HepG2 (cell line): ENCODE measurements around the gene GSDMA. TPM values are rescaled to one million over a fixed set of nuclear protein-coding genes. Genes with fewer than 3 reads are reported as not detected.

ENCODE experiments used
- ATAD3A ChIP-seq: sonication (generic); formaldehyde crosslinking; IDR thresholded peaks from 2 replicates; pipeline ENCODE4 v1.4.0; 2020; ENCODE audit warnings: missing genetic modification reagents
- CBFB ChIP-seq: sonication (generic); formaldehyde crosslinking; IDR thresholded peaks from 2 replicates; pipeline ENCODE4 v1.4.0; 2020; ENCODE audit warnings: missing genetic modification reagents
- ERF ChIP-seq: IDR thresholded peaks from 2 replicates; pipeline ENCODE4 v1.6.1; 2018; ENCODE audit warnings: missing biosample characterization, missing genetic modification reagents
- HNRNPL ChIP-seq: fragments of 200-400 bp; formaldehyde crosslinking; IDR thresholded peaks from 2 replicates; pipeline ENCODE4 v1.6.1; 2017; ENCODE audit warnings: mild to moderate bottlenecking, low read depth, low read length
- SKI ChIP-seq: fragments of 450-650 bp; IDR thresholded peaks from one replicate; pipeline ENCODE4 v1.6.1; 2018; ENCODE audit warnings: mild to moderate bottlenecking; ENCODE audit not compliant: partially characterized antibody
- SMAD1 ChIP-seq: sonication (generic); formaldehyde crosslinking; IDR thresholded peaks from 2 replicates; pipeline ENCODE4 v1.4.0; 2020; ENCODE audit warnings: missing genetic modification reagents, low read depth, mild to moderate bottlenecking, borderline replicate concordance
- SMAD3 ChIP-seq: sonication (generic); formaldehyde crosslinking; IDR thresholded peaks from 2 replicates; pipeline ENCODE4 v1.4.0; 2020; ENCODE audit warnings: missing genetic modification reagents
- SP4 ChIP-seq: sonication (generic); formaldehyde crosslinking; IDR thresholded peaks from 2 replicates; pipeline ENCODE4 v1.8.1; 2023; ENCODE audit warnings: mild to moderate bottlenecking, missing genetic modification reagents
- ZNF124 ChIP-seq: sonication (generic); formaldehyde crosslinking; IDR thresholded peaks from 2 replicates; pipeline ENCODE4 v1.4.0; 2020; ENCODE audit warnings: missing genetic modification reagents
- ZNF383 ChIP-seq: sonication (generic); formaldehyde crosslinking; IDR thresholded peaks from 2 replicates; pipeline ENCODE4 v1.4.0; 2020; ENCODE audit warnings: missing genetic modification reagents, mild to moderate bottlenecking, borderline replicate concordance
- ZNF441 ChIP-seq: sonication (generic); formaldehyde crosslinking; IDR thresholded peaks from 2 replicates; pipeline ENCODE4 v1.7.0; 2021; ENCODE audit warnings: missing genetic modification reagents, borderline replicate concordance
- ZNF614 ChIP-seq: IDR thresholded peaks from 2 replicates; pipeline ENCODE4 v1.6.1; 2018; ENCODE audit warnings: missing biosample characterization, missing genetic modification reagents, inconsistent platforms, borderline replicate concordance
- ZNF709 ChIP-seq: sonication (generic); formaldehyde crosslinking; IDR thresholded peaks from 2 replicates; pipeline ENCODE4 v1.5.0; 2020; ENCODE audit warnings: mild to moderate bottlenecking, missing genetic modification reagents
- ZNF766 ChIP-seq: sonication (generic); formaldehyde crosslinking; IDR thresholded peaks from 2 replicates; pipeline ENCODE4 v1.5.0; 2020; ENCODE audit warnings: missing genetic modification reagents, borderline replicate concordance
- ZSCAN20 ChIP-seq: sonication (generic); formaldehyde crosslinking; IDR thresholded peaks from 2 replicates; pipeline ENCODE4 v1.4.0; 2020; ENCODE audit warnings: missing genetic modification reagents, mild to moderate bottlenecking, borderline replicate concordance
- polyA plus RNA-seq, 8 experiments: library from polyadenylated mRNA; depleted of rRNA in 3 of 8; stranded (reverse) in 7 of 8; unstranded in 1 of 8; fragments of >200 nt; fragmentation: Illumina TruSeq in 4 of 8; extraction: Trizol in 4 of 8; gene quantifications; 2 replicates each; pipeline versions ENCODE4 v1.2.1 to v1.2.3, GENCODE V29; 2011 to 2016; ENCODE audit warnings: low read depth in 4 of 8, missing spikeins in 1 of 8, mixed read lengths in 1 of 8; ENCODE audit not compliant: insufficient read depth in 1 of 8
- total RNA-seq, 5 experiments: library from RNA; depleted of rRNA; stranded (reverse); fragments of >200 nt; fragmentation: Illumina TruSeq; extraction: Trizol; gene quantifications; 2 replicates each; pipeline ENCODE4 v1.2.3, GENCODE V29; 2016; ENCODE audit warnings: low read depth in 1 of 5
- TF ChIP-seq, protein P1 (sequence below): IDR thresholded peaks from 2 replicates; pipeline ENCODE4 v1.6.1; 2016; ENCODE audit warnings: mild to moderate bottlenecking
- TF ChIP-seq, protein P2 (sequence below): sonication (generic); formaldehyde crosslinking; IDR thresholded peaks from 2 replicates; pipeline ENCODE4 v1.5.0; 2020; ENCODE audit warnings: mild to moderate bottlenecking, missing genetic modification reagents
- TF ChIP-seq, protein P3 (sequence below): IDR thresholded peaks from 2 replicates; pipeline ENCODE4 v1.4.0; 2020; ENCODE audit warnings: mild to moderate bottlenecking, missing genetic modification reagents
- TF ChIP-seq, protein P4 (sequence below): sonication (generic); formaldehyde crosslinking; IDR thresholded peaks from 2 replicates; pipeline ENCODE4 v1.4.0; 2020; ENCODE audit warnings: missing genetic modification reagents
- TF ChIP-seq, protein P5 (sequence below): fragments of 450-650 bp; IDR thresholded peaks from 2 replicates; pipeline ENCODE4 v1.6.1; 2016

The GSDMA gene
- total and polyA plus RNA-seq, 2 of the 13 experiments (the other 11 are each of a cell fraction or from before 2014, with no cell fraction given): not detected

DNA sequence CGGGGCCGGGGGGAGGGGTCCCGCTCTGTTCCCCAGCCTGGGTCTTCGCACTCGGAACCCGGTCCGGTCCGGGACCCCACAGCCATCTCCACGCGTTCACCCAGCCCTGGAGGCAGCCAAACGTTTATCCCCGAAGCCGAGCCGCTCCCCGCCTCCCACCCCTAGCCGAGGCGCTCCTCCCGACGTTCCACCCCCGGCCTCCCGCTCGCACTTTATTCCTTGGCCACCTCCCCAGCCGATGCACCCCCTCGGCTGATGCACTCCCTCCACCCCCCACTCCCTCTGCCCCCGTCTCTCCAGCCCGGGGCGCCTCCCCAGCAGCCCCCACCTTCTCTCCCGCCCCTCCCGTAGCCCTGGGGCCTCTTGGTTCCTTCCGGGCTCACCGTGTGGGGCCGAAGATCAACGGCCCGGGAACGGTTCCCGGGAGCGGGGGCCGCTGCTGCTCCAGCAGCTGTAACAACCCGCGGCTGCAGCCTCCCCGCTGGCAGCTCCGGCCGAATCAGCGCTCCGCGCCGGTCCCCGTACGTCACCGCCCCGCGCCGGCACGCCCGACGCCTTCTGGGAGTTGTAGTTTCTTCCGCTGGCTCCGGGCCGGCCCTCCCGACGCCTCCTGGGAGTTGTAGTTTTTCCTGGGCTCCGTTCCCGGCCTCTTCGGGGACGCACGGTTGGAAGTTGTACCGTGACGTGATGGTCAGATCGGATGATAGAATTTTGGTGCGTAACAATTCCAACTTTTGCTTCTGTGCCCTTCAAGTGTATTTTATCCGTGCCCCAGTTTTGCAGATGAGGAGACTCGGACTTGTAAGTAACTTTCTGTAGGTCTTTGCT is 35.5 kb upstream of the GSDMA start, which contains the start of the genes LRRC3C and ORMDL3 (continued):
- TF ChIP-seq ZNF709 (CRISPR knock-in tag): peak; percentile 14; the same call in 1 of the 2 replicates
- TF ChIP-seq, protein P1, sequence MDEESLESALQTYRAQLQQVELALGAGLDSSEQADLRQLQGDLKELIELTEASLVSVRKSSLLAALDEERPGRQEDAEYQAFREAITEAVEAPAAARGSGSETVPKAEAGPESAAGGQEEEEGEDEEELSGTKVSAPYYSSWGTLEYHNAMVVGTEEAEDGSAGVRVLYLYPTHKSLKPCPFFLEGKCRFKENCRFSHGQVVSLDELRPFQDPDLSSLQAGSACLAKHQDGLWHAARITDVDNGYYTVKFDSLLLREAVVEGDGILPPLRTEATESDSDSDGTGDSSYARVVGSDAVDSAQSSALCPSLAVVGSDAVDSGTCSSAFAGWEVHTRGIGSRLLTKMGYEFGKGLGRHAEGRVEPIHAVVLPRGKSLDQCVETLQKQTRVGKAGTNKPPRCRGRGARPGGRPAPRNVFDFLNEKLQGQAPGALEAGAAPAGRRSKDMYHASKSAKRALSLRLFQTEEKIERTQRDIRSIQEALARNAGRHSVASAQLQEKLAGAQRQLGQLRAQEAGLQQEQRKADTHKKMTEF (CRISPR knock-in tag): peak; percentile 85
- peak; percentile 91; the same call in 1 of the 2 replicates for TF ChIP-seq ZNF124 (CRISPR knock-in tag)
- TF ChIP-seq SKI: no peak
- no peak; the same call in 1 of the 2 replicates for TF ChIP-seq ZNF383 (CRISPR knock-in tag)
- peak; percentile 25; the same call in 1 of the 2 replicates for TF ChIP-seq SMAD1
- TF ChIP-seq, protein P2, sequence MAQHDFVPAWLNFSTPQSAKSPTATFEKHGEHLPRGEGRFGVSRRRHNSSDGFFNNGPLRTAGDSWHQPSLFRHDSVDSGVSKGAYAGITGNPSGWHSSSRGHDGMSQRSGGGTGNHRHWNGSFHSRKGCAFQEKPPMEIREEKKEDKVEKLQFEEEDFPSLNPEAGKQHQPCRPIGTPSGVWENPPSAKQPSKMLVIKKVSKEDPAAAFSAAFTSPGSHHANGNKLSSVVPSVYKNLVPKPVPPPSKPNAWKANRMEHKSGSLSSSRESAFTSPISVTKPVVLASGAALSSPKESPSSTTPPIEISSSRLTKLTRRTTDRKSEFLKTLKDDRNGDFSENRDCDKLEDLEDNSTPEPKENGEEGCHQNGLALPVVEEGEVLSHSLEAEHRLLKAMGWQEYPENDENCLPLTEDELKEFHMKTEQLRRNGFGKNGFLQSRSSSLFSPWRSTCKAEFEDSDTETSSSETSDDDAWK (CRISPR knock-in tag): no peak
- TF ChIP-seq HNRNPL: no peak
- 0 out of 2 replicates have a peak, but pooled peaks have one; percentile 75 for TF ChIP-seq ZNF614
- peak; percentile 79 for TF ChIP-seq ERF
- TF ChIP-seq ATAD3A (CRISPR knock-in tag): no peak
- peak; percentile 89 for TF ChIP-seq CBFB
- peak; percentile 62; the same call in 1 of the 2 replicates for TF ChIP-seq ZNF441
- no peak; the same call in 1 of the 2 replicates for TF ChIP-seq ZNF766 (CRISPR knock-in tag)
- TF ChIP-seq, protein P3, sequence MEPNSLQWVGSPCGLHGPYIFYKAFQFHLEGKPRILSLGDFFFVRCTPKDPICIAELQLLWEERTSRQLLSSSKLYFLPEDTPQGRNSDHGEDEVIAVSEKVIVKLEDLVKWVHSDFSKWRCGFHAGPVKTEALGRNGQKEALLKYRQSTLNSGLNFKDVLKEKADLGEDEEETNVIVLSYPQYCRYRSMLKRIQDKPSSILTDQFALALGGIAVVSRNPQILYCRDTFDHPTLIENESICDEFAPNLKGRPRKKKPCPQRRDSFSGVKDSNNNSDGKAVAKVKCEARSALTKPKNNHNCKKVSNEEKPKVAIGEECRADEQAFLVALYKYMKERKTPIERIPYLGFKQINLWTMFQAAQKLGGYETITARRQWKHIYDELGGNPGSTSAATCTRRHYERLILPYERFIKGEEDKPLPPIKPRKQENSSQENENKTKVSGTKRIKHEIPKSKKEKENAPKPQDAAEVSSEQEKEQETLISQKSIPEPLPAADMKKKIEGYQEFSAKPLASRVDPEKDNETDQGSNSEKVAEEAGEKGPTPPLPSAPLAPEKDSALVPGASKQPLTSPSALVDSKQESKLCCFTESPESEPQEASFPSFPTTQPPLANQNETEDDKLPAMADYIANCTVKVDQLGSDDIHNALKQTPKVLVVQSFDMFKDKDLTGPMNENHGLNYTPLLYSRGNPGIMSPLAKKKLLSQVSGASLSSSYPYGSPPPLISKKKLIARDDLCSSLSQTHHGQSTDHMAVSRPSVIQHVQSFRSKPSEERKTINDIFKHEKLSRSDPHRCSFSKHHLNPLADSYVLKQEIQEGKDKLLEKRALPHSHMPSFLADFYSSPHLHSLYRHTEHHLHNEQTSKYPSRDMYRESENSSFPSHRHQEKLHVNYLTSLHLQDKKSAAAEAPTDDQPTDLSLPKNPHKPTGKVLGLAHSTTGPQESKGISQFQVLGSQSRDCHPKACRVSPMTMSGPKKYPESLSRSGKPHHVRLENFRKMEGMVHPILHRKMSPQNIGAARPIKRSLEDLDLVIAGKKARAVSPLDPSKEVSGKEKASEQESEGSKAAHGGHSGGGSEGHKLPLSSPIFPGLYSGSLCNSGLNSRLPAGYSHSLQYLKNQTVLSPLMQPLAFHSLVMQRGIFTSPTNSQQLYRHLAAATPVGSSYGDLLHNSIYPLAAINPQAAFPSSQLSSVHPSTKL: peak; percentile 36
- TF ChIP-seq SMAD3 (CRISPR knock-in tag): peak; percentile 90; the same call in 1 of the 2 replicates
- TF ChIP-seq SP4 (CRISPR knock-in tag): no peak; the same call in 1 of the 2 replicates
- TF ChIP-seq, protein P4, sequence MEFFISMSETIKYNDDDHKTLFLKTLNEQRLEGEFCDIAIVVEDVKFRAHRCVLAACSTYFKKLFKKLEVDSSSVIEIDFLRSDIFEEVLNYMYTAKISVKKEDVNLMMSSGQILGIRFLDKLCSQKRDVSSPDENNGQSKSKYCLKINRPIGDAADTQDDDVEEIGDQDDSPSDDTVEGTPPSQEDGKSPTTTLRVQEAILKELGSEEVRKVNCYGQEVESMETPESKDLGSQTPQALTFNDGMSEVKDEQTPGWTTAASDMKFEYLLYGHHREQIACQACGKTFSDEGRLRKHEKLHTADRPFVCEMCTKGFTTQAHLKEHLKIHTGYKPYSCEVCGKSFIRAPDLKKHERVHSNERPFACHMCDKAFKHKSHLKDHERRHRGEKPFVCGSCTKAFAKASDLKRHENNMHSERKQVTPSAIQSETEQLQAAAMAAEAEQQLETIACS (CRISPR knock-in tag): no peak
- TF ChIP-seq, protein P5, sequence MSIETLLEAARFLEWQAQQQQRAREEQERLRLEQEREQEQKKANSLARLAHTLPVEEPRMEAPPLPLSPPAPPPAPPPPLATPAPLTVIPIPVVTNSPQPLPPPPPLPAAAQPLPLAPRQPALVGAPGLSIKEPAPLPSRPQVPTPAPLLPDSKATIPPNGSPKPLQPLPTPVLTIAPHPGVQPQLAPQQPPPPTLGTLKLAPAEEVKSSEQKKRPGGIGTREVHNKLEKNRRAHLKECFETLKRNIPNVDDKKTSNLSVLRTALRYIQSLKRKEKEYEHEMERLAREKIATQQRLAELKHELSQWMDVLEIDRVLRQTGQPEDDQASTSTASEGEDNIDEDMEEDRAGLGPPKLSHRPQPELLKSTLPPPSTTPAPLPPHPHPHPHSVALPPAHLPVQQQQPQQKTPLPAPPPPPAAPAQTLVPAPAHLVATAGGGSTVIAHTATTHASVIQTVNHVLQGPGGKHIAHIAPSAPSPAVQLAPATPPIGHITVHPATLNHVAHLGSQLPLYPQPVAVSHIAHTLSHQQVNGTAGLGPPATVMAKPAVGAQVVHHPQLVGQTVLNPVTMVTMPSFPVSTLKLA: peak; percentile 44; the same call in 1 of the 2 replicates
- TF ChIP-seq ZSCAN20 (CRISPR knock-in tag): peak; percentile 82; the same call in 1 of the 2 replicates
